ENCODE measurements around the gene TMEM52.

DNA sequence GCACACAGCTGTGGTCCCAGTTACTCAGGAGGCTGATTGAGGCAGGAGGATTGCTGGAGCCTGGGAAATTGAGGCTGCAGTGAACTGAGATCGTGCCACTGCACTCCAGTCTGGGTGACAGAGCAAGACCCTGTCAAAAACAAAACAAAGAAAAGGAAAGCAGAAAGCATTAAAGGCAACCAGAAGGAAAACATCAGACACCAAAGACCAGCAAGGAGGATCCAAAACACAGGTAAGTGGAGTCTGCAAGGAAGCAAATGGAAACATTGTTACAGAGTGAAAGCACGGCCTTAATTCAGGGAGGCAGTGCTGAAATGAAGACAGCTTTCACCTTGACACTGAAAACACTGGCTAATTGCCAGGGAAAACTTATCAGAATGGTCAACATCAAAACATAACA, 43.7 kb upstream of the TMEM52 start:
- TF ChIP-seq, protein P1, sequence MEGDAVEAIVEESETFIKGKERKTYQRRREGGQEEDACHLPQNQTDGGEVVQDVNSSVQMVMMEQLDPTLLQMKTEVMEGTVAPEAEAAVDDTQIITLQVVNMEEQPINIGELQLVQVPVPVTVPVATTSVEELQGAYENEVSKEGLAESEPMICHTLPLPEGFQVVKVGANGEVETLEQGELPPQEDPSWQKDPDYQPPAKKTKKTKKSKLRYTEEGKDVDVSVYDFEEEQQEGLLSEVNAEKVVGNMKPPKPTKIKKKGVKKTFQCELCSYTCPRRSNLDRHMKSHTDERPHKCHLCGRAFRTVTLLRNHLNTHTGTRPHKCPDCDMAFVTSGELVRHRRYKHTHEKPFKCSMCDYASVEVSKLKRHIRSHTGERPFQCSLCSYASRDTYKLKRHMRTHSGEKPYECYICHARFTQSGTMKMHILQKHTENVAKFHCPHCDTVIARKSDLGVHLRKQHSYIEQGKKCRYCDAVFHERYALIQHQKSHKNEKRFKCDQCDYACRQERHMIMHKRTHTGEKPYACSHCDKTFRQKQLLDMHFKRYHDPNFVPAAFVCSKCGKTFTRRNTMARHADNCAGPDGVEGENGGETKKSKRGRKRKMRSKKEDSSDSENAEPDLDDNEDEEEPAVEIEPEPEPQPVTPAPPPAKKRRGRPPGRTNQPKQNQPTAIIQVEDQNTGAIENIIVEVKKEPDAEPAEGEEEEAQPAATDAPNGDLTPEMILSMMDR (IDR thresholded peaks at IDR 0.05; ENCODE audit: low read length) = no peak
- no peak for TF ChIP-seq EZH2 (optimal IDR thresholded peaks at IDR 0.05; ENCODE audit: low read depth, low read length)
